ENCODE data around the gene COL4A2.

Gene COL4A2

GRCh38 chr13:110495376-110495775 lies 188.3 kb downstream of the COL4A2 start:
- Histone ChIP-seq H3K9me2 (replicated peaks; ENCODE audit: low read depth, low read length) (no peaks in the 10 kb centered on the region), H3K36me3 (ENCODE audit: insufficient read depth, low read length) (no peaks in the 10 kb centered on the region), H3K4me3 (ENCODE audit: low read length, poor library complexity, severe bottlenecking) (no peak overlapping the region), H3F3A (ENCODE audit: low read depth) (no peaks in the 10 kb centered on the region), H4K20me1 (ENCODE audit: insufficient read depth, low read length, poor library complexity, severe bottlenecking) (no peaks in the 10 kb centered on the region), H3K79me2 (ENCODE audit: insufficient read depth, low read length) (no peaks in the 10 kb centered on the region), H3K9ac (ENCODE audit: low read depth, low read length, poor library complexity, severe bottlenecking) (no peak overlapping the region), H3K4me2 (ENCODE audit: low read depth, low read length, poor library complexity, severe bottlenecking) (no peak overlapping the region), H3K27me3 (ENCODE audit: insufficient read depth, low read length, poor library complexity, severe bottlenecking) (no peaks in the 10 kb centered on the region), H2AFZ (ENCODE audit: low read length) (no peak overlapping the region), H3K9me3 (ENCODE audit: insufficient read depth, low read depth, low read length) (no peaks in the 10 kb centered on the region), H3K4me1 (ENCODE audit: insufficient read depth, low read length, poor library complexity, severe bottlenecking) (no peaks in the 10 kb centered on the region)
- TF ChIP-seq EZH2phosphoT487 (IDR thresholded peaks at IDR 0.05; ENCODE audit: borderline replicate concordance) (no peak), CTCF (conservative IDR thresholded peaks at IDR 0.05; ENCODE audit: low read length) (no peak)

- Histone ChIP-seq H3K9me2 (replicated peaks; ENCODE audit: low read depth, low read length) (no peaks in the 10 kb centered on the region), H3K36me3 (ENCODE audit: insufficient read depth, low read length) (no peaks in the 10 kb centered on the region), H3K4me3 (ENCODE audit: low read length, poor library complexity, severe bottlenecking) (no peak overlapping the region), H3K4me2 (ENCODE audit: low read depth, low read length, poor library complexity, severe bottlenecking) (no peak overlapping the region), H3K9me3 (ENCODE audit: insufficient read depth, low read depth, low read length) (no peaks in the 10 kb centered on the region), H3K27me3 (ENCODE audit: insufficient read depth, low read length, poor library complexity, severe bottlenecking) (no peaks in the 10 kb centered on the region), H3K79me2 (ENCODE audit: insufficient read depth, low read length) (no peaks in the 10 kb centered on the region), H3F3A (ENCODE audit: low read depth) (no peaks in the 10 kb centered on the region), H4K20me1 (ENCODE audit: insufficient read depth, low read length, poor library complexity, severe bottlenecking) (no peaks in the 10 kb centered on the region), H2AFZ (ENCODE audit: low read length) (no peak overlapping the region), H3K9ac (ENCODE audit: low read depth, low read length, poor library complexity, severe bottlenecking) (no peak overlapping the region), H3K4me1 (ENCODE audit: insufficient read depth, low read length, poor library complexity, severe bottlenecking) (no peaks in the 10 kb centered on the region)
- no peak for TF ChIP-seq CTCF (conservative IDR thresholded peaks at IDR 0.05; ENCODE audit: low read length)
- TF ChIP-seq EZH2phosphoT487 (IDR thresholded peaks at IDR 0.05; ENCODE audit: borderline replicate concordance) = no peak
Observed at GRCh38 chr13:110495881-110496280, 188.8 kb downstream of the COL4A2 start.

- Histone ChIP-seq H3K4me3 (ENCODE audit: low read length, poor library complexity, severe bottlenecking) (no peak overlapping the region), H3K9me2 (replicated peaks; ENCODE audit: low read depth, low read length) (no peaks in the 10 kb centered on the region), H3K4me2 (ENCODE audit: low read depth, low read length, poor library complexity, severe bottlenecking) (no peak overlapping the region), H3K4me1 (ENCODE audit: insufficient read depth, low read length, poor library complexity, severe bottlenecking) (no peaks in the 10 kb centered on the region), H2AFZ (ENCODE audit: low read length) (no peak overlapping the region), H3K9ac (ENCODE audit: low read depth, low read length, poor library complexity, severe bottlenecking) (no peak overlapping the region), H3K36me3 (ENCODE audit: insufficient read depth, low read length) (no peaks in the 10 kb centered on the region), H3F3A (ENCODE audit: low read depth) (no peaks in the 10 kb centered on the region), H3K27me3 (ENCODE audit: insufficient read depth, low read length, poor library complexity, severe bottlenecking) (no peaks in the 10 kb centered on the region), H3K9me3 (ENCODE audit: insufficient read depth, low read depth, low read length) (no peaks in the 10 kb centered on the region), H3K79me2 (ENCODE audit: insufficient read depth, low read length) (no peaks in the 10 kb centered on the region), H4K20me1 (ENCODE audit: insufficient read depth, low read length, poor library complexity, severe bottlenecking) (no peaks in the 10 kb centered on the region)
- TF ChIP-seq CTCF (conservative IDR thresholded peaks at IDR 0.05; ENCODE audit: low read length) (no peak), EZH2phosphoT487 (IDR thresholded peaks at IDR 0.05; ENCODE audit: borderline replicate concordance) (no peak)
Observed at GRCh38 chr13:110496281-110496680, 189.2 kb downstream of the COL4A2 start.
